Sigmoid colon (tissue), 3 donors: ENCODE results near the gene SMIM35.

ENCODE experiments used
- CTCF ChIP-seq, 4 experiments: fragments of 450-650 bp in 3 of 4; fragments of 200-600 bp in 1 of 4; IDR thresholded peaks; one replicate each; pipeline ENCODE4 v1.5.1; 2016 to 2019; ENCODE audit warnings: antibody characterized with exemption in 4 of 4, mild to moderate bottlenecking in 3 of 4, moderate library complexity in 2 of 4
- POLR2A ChIP-seq, 2 donors: fragments of 450-650 bp; IDR thresholded peaks; one replicate each; pipeline ENCODE4 v1.6.1; 2016; ENCODE audit warnings: antibody characterized with exemption in 2 of 2, mild to moderate bottlenecking in 2 of 2, moderate library complexity in 2 of 2

GRCh38 chr11:117995472-117995871 is 91.3 kb downstream of the SMIM35 start:
- TF ChIP-seq CTCF (IDR thresholded peaks at IDR 0.05) (no peak), POLR2A (IDR thresholded peaks at IDR 0.05) (no peak)
